DMS153 (cell line): ENCODE results near the gene HOXA5.

Experiments
- DNase-seq: peaks from one replicate; lab custom pipeline; 2025; lab: John Stamatoyannopoulos, UW

HOXA5 gene

DNA sequence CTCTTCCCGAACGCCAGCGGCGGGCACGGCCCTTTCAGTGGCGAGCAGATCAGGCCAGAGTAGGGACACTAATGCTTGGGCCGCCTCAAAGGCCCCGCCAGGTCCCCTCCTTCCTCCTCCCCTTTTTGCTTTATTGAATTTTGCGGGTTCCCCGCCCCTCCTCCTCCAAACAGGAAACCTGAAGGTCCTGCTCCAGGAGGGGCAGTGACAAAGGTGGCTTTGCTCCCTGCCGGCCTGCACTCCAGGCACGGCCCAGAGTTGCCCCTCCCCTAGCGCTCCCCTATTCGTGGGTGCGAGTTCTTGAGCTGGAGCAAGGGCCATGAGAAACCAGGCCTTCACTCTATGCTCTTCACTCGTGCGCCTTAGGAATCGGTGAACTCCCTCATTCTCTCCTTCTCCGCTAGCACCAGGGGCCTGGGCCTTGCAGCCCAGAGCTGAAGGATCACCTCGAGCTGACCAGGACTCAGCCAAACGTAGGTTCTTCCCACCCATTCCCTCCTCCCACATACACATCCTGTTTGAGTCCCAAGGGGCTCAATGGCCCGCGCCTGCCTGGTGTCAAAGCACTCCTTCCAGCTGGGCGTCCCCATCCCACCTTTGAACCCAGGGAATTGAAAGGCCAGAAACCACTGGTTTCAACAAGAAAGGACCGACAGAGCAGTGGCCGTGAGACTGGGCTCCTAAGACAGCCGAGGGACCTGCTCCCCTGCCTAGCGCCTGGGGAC lies 4.7 kb upstream of the HOXA5 start:
- peak; percentile 58 for DNase-seq

DNA sequence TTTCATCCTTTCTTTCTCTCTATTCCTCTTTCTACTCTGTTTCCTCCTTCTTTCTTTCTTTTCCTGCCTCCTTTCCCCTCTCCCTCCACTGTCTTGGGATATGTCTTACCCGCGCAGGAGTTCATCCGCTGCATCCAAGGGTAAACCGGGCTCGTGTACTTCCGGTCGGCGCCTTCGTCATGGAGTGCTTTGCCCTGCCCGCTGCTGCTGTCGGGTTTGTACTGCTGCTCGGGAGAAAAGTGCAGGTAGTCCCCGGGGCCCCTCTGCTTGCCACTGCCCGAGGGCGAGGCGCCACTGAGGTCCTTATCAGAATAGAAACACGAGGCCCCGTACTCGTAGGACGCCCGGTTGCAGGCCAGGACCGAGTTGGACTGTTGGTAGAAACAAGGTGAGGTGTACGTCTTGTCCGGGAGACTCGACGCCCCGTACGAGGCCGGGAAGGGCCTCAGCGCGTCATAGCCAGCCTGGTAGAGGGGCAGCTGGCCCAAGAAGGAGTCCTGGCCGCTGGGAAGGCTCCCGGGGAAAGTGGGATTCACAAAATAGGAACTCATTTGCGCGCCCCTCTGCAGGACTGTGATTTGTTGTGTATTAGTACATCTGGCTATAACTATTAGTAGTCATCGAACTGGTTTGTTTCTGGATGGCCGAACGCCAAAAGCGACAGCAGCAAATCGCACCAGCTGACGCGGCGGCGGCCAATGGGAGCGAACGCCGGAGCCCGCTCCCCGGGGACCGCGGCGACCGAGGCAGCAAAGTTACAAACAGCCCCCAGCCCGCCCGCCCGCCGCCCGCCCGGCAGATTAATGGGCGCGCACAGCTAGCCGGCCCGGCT lies 3.9 kb upstream of the HOXA5 start, which contains the start of gene HOXA6:
Gene HOXA6 (minus strand): TSS at position 576 of the 832 bp plus-strand sequence. CDS start 25 bp downstream, at position 551.
- DNase-seq, result peak; percentile 69

DNA sequence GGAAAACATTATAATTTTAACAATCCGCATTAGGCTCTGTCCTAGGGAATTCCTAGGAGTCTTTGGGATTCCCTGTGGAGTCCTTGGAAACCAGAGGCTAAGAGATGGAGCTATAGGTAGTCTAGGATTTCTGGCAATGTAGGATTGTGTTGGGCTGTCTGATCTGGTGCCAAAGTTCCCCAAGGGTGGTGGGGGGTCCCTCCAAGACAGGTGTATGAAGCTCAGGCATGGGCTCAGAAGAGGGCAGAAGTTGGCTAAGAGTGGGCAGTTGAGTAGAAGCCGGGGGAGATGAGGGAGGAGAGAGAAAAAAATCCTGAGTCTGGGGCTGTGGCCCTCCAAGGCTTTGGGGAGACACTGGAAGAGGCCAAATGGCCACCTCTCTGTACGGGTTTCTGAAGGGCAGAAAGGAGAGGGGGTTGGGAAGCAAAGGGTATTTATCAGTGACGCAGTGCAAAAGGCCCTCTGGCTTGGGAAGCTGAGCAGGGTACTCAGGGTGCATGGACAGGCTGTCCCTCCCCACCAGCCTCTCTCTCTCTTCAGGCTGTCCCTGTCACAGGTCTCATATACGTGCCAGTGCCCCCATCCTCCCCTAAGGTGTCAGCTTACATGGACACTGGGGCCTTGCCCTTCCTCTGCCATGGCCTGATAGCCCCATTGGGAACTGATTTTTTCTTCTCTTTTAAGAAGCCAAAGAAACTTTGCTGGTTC lies 3.2 kb upstream of the HOXA5 start:
- DNase-seq, result no peak

DNA sequence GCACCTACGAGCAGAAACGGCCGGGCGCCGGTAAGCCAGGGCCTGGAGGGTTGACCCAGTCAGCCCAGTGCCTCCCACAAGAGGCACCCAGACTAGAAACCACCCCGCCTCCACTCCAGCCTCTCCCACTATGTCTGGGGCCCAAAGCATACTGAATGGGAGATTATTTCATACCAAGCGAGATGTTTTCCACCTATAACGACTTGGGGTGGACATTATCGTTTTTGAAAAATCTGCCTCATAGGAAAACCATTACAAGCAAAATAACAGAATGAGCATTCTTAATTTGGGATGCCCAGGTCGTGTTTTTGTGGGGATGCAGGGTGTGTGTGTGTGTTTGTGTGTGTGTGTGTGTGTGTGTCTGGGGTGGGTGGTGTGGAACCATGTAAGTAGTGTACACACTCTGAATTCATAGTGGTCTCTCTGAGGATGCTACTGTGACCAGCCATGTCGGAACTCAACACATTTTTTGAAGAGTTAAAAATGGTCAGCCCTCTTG lies 2.5 kb upstream of the HOXA5 start:
- no peak for DNase-seq

DNA sequence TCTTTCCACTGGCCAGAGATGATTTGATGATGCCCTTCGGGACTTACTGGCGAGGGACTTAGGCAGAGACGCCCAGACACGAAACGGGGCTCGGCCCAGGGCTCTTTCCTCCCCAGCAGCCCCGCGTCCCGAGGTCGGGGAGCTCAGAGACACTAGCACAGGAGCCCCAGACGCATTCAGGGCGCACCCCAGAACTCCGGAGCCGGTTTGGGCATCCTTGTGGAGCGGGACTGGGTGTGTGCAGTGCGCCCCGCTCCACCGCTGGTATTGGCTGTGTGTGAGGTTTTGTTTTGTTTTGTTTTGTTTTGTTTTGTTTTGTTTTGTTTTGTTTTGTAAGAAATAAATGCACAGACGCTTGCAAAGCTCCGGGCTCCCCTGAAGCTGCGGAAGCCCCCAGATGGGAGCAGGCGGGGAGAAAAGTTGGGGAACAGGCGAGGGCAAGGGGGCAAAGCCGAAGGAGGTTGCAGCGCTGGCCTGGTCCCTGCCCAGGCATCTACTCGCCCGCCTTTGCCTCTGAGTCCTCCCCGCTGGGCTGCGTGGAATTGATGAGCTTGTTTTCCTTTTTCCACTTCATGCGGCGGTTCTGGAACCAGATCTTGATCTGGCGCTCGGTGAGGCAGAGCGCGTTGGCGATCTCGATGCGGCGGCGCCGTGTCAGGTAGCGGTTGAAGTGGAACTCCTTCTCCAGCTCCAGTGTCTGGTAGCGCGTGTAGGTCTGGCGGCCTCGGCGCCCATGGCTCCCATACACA lies 1.9 kb upstream of the HOXA5 start:
- no peak for DNase-seq

DNA sequence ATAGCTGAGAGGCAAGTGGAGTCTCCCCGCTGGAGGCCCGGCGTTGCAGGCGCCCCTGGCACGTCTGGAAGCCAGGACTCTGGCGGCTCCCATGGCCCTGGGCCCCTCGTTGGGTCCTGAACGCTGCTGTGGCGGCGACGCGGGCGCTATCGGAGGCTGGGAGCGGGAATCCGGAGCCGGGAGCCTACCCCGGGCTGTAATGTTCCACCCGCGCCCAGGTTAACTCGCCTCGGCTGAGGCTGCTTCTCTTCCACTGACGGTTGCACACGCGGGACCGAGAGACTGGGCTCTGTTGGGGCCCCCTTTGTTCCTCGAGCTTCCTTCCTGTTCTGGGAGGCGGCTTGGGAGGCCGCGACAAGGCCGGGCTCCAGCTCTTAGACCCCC lies 1.3 kb upstream of the HOXA5 start:
- DNase-seq, result no peak

DNA sequence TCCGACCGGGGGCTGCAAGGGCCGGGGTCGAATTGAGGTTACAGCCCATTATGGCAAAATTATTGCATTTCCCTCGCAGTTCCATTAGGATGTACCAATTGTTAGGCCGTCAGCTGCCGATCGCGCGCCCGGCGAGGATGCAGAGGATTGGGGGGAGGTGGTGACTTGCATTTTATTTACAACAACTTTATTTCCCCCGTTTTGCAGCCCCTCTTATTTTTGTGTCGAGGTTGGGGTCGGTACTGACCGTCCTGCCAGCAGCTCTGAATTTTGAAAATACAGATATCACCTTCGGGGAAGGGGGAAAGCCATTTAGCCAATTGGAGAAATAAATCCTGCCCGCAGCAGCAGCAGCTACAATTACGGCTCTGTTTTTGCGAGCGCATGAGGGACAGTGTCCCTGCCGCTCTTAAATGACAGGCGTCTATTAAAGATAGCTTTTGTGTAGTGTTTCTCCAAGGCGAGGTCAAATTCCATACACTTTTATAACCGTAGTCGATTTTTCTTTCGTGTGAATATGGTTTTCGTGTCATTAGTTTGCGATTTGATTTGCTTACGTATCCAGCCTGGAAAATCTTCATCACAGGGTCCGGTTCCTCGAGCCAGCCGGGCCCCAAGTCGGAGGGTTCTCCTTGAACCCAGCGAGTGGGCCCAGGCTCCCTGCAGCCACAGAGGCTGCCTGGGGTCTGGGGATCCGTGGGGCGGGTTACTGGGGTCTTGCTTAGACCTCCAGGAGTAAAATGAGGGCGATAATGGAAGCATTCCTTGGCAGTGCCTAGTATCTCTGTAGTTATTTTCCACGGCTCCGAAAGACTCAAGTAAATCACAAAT lies 684 bp upstream of the HOXA5 start:
- DNase-seq, result no peak

DNA sequence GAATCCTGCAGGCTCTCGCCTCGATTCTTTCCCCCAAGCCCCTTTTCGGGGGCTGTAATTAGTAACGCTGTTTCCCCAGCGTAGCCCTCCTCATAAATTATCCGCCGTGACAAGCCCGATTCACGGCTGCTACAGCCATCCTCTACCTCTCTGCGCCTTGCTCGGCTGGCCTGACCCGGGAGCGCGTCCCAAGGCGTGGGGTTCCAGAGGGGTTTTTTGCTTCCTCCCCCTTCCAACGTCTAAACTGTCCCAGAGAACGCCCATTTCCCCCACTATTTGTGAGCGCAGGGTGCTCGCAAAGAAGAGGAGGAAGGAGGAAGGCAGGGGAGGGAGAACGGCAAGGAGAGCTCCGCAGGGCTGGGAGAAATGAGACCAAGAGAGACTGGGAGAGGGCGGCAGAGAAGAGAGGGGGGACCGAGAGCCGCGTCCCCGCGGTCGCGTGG lies 880 bp downstream of the HOXA5 start:
- no peak for DNase-seq

DNA sequence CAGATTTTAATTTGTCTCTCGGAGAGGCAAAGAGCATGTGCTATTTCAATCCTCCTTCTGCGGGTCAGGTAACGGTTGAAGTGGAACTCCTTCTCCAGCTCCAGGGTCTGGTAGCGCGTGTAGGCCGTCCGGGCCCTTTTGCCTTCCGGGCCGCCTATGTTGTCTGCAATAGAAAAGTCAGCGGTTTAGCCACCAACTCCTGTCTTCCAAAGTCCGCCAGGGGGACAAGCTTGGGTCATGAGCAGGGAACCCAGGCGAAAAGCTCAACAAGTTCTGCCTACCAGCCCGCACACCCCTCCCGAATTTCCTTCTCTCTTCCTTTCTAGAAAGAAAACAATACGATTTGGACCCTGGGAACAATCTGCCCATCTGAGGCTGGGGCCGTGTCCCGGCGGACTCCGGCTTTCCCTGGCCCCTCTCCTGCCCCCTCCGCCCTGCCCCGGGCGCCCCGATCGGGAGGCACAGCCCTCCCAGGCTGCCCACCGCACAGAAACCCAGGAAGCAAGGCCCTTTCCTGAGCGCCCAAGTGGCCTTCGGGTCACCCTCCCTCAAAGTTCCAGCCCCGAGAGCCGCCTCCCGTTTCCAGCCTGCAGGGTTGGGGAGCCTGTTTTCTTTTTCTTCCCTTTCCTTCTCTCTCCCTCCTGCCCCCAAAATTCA lies 1.4 kb downstream of the HOXA5 start:
- no peak for DNase-seq

DNA sequence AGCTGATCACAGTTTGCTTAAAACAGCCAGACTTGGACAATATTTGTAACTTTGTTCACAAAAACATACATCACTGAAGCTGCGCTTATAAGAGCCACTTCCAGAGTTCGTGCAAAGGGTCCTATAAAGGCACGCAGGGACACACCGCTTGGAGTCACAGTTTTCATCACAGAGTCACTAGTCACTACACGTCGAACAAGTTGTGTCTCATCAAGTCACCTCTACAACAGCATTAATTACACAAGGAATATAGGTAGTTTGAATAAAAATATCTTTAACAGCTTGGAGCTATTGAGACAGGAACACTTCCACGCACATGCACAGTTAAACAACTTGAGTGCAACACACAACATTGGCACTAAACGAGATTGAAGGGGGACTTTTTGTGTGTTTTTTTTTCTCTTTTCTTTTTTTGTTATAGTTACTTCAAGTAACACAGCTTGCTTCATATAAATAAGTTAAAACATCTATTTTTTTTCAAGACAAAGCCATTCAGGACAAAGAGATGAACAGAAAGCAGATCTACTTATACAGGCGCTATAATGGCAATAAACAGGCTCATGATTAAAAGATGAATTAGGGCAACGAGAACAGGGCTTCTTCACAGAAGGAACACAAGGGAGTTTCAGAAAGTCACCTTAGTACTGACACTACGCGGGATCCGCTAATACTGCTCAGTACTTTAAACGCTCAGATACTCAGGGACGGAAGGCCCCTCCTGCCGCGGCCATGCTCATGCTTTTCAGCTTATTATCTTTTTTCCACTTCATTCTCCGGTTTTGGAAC lies 2.2 kb downstream of the HOXA5 start:
- DNase-seq, result no peak

DNA sequence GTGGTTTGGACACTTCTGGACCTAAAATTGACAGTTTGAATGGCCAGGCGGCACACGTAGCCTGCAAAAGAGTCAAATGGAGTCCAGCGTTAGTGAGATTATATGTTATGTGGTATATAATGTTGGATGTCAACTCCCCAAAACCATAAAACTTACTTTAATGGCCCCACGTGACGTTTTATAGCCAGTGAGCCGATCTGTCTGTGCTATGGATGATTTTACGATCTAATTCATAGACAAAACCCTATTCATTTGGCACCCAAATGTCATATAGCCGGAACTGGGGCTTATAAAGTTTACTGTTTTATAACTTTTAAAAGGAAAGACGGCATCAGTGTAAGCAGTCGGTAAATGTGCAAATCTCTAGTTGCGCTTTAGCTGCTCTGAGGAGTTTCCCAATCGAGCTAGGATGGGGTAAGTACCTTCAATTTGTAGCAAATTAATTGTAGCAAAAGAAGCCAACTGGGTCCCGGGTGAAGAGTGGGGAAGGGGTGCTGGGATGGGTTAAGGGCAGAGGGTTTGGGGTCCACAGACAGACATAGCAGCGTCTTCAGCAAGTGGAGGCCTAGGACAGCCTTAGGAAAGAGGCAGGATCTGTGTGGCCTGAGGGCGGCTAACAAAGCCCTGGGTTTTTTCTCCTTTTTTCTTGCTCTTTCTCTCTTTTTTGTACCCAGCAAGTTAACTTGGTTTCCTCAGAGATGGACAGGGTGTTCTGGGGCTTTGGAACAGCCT lies 3.2 kb downstream of the HOXA5 start:
- DNase-seq, result no peak

DNA sequence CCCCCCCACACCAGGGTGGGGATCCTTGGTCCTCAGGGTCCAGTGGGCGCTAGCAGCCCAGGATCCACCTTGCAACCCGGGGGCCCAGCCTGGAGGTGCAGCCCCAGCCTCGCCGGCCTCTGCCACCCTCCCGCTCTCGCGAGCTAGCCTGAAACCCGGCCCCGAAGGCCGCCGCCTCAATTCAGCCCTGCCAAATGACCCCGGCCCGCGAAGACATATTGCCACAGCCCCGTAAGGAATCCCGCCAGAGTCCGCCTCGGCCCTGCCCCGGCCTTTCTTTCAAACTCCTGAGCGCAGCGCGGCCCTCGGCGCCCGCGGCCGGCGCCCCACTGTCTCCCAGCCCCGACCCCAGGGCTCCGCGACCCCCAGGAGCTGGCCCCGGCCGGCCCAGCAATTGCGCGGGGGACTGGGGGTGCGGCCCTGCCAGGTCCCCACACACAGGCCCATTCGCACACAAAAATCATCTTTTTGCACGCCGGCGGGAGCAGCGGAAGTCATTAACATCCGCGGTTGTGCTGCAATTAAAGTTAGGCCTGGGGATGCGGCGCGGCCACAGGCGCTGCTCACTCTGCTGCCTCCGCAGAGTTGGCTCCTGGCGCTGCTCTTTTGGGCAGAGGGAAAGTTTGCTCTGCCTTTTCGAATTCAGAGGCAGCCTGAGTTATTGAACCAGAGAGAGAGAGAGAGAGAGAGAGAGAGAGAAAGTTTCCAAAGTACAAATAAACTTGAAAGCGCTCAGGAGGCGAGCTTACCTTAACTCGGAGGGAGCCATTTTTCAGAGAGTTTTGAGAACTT lies 4.0 kb downstream of the HOXA5 start:
- no peak for DNase-seq

DNA sequence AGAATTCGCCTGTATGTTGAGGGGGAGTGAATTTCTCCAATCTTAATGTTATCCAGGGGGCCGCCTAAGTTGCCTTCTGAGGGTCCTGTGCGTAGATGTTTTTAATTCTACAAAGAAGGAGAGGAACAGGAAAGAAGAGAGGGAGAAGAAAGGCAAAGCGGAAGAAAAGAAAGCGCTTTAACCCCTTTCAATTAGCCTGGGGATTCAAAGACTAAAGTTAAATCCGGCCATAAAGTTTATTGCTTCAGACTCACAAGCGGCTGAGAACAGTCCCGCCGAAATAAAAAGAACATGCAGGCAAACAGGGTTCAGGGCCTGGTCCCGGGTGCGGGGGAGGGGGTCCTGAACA lies 4.5 kb downstream of the HOXA5 start:
- no peak for DNase-seq

DNA sequence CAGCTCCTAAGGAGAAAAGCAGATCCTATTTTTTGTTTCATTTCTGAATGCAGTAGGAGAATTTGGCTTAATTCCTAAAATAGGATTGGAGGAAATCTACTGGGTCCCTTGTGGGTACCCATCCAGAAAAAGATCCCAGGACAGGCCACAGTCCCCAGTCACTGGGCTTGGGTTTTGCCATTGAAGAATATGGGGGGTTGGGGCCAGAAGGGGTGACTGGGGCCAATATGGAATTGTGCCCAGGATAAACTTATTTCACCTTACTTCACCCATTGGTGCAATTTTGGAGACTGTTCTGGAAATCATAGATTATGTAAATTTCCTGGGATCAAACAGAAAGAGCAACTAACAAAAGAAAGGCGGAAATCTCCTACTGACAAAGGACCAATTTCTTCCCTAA lies 5.0 kb downstream of the HOXA5 start:
- DNase-seq, result no peak

DNA sequence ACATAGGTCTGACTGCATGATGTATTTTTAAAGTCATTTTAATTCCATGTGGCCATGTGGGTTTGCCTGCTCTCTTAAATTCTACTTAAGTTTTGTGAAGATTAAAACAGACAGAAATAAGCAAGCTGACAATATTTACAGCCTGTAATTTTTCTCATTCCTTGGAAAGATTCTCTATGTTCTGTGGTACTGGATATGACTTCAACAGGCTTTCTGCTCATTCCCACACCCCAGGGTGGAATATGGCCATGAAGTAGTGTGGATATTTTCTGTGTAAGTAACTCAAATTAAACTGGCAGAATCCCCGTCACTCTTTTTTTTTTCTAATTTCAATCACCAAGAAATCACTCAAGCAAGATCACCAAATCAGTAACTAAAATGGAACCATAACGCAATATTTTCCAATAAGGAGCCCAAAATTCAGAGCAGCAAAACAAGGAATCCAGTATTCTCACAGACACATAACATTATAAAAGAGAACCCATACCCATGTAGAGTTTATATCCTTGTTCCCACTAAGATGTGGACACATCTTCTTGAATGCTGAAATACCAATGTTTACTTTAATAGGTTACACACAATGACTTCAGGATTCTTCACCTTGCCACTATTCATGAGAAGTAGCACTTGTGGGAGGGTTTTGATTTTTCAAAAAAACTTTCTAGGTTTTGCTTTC lies 5.7 kb downstream of the HOXA5 start:
- DNase-seq, result no peak

DNA sequence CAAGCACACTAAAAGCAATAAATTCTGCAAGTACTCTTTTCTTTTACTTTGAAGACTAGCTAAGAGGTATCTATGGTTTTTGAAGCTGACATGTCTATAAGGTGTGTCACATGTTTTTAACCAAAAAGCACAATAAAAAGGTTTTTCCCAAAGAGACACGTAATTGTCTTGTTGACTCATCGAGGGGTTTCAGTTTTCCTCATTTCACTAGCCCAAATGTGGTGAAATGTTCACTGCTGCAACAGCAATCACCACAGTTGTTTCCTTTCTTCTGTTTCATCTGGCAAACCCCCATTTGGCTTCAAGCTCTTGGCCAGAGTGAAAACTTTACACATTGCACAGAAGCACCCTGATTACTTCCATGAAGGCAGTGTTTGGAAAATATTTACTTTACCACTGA lies 9.1 kb downstream of the HOXA5 start:
- no peak for DNase-seq

DNA sequence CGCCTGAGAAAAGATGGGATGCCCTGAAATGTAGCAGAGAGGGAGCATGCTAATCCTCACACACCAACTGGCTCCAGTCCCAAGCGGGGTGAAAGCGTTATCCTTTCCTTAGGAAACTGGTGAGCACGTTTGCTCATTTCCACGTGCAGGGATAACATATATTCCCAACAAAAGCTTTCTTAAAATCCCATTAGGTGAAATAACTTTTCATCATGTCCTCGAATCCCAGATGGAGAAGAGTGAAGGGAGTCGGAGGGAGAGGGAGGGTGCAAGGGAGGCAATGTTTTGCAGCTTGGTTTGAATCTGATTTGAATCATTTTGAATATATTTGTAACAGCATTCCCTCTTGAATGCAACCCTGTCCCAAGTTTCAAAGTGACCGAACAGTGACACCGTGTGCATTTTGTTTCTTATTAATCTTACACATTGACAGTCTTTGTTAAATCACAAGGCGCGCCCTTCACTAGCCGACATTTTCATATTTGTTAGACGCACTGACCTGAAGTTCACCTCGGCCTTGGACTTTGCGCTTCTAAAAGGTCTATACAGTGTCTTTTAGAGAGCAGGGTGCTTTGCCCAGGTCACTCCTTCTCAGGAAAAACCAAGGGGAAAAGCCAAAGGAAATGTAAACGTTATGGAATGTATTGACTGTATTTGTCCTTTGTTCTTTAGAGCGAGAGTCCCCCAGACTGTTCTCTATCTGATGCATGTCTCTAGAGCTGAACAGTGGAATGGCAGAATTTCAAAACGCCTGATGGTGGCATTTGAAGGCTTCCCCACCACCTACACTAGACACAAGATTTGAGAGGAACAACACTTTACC lies 9.9 kb downstream of the HOXA5 start:
- DNase-seq, result no peak
